GM12872 (cell line): ENCODE data around the gene MOB3B.

Source experiments
- CTCF ChIP-seq: IDR thresholded peaks from 3 replicates; pipeline ENCODE4 v1.5.1; 2011; ENCODE audit warnings: low read depth, mild to moderate bottlenecking, low read length, moderate library complexity; ENCODE audit not compliant: insufficient read depth

MOB3B gene

GRCh38 chr9:27336126-27336525 is 193.5 kb downstream of the MOB3B start:
- TF ChIP-seq CTCF, result no peak

GRCh38 chr9:27335075-27335474 is 194.5 kb downstream of the MOB3B start:
- no peak for TF ChIP-seq CTCF

GRCh38 chr9:27333241-27334052 is 196.2 kb downstream of the MOB3B start:
- TF ChIP-seq CTCF, result peak; percentile 87

GRCh38 chr9:27331393-27331792 is 198.2 kb downstream of the MOB3B start:
- TF ChIP-seq CTCF, result no peak

- no peak for TF ChIP-seq CTCF
Measured at GRCh38 chr9:27329291-27329690, 200.3 kb downstream of the MOB3B start.

GRCh38 chr9:27328483-27328882 is 201.1 kb downstream of the MOB3B start:
- no peak for TF ChIP-seq CTCF

- no peak for TF ChIP-seq CTCF
Measured at GRCh38 chr9:27311184-27311583, 218.4 kb downstream of the MOB3B start.
